Dendritic cell treated with granulocyte-macrophage colony-stimulating factor and Interleukin-4, amounts not matched to agents 40 ng/mL and 50 ng/mL, for 4 days (primary cell): ENCODE results near the gene SPTBN4.
A peak's percentile ranks its signal among the peaks of the same experiment; 100 is the strongest.
"Not testable (repeated sequence)": the region's sequence is repeated elsewhere in the genome, so short reads cannot be mapped to it uniquely, and the experiment has no call there.

ENCODE experiments used
- H3K27ac Mint-ChIP-seq: one replicate; pipeline ENCODE4 v1.8.0; 2022; ENCODE audit warnings: mild to moderate bottlenecking, mixed read lengths
- H3K27me3 Mint-ChIP-seq: one replicate; pipeline ENCODE4 v1.8.0; 2022; ENCODE audit warnings: mild to moderate bottlenecking, mixed read lengths
- H3K36me3 Mint-ChIP-seq: one replicate; pipeline ENCODE4 v1.8.0; 2022; ENCODE audit warnings: low read depth, mixed read lengths
- H3K4me1 Mint-ChIP-seq: one replicate; pipeline ENCODE4 v1.8.0; 2022; ENCODE audit warnings: low read depth, mixed read lengths
- H3K4me3 Mint-ChIP-seq: one replicate; pipeline ENCODE4 v1.8.0; 2022; ENCODE audit warnings: mild to moderate bottlenecking, moderate library complexity, mixed read lengths
- H3K9me3 Mint-ChIP-seq: one replicate; pipeline ENCODE4 v1.8.0; 2022; ENCODE audit warnings: mixed read lengths
- intact Hi-C: fragments of 100-400 bp; cut with micrococcal nuclease; formaldehyde crosslinking; loops from one replicate; pipeline ENCODE4 v1.15.0; 2022

SPTBN4 gene

GRCh38 chr19:40613690-40614621 is 147.2 kb downstream of the SPTBN4 start:
- peaks cover 20% of the 10 kb centered on the region for H3K36me3 Mint-ChIP-seq
- intact Hi-C loops = loop anchor here (1.0 to 5.0 kb wide), 2 partner anchors 10 to 42 kb away; no protein-coding TSS in a partner anchor
- no peaks in the 10 kb centered on the region for H3K9me3 Mint-ChIP-seq
- peaks cover 38% of the 10 kb centered on the region for H3K27me3 Mint-ChIP-seq
- H3K27ac Mint-ChIP-seq = peak overlapping the region; percentile 85
- peaks cover 58% of the 10 kb centered on the region for H3K4me1 Mint-ChIP-seq
- H3K4me3 Mint-ChIP-seq = peak overlapping the region; percentile 85

- Mint-ChIP-seq H3K9me3 (no peaks in the 10 kb centered on the region), H3K36me3 (peaks cover 29% of the 10 kb centered on the region), H3K27me3 (peaks cover 36% of the 10 kb centered on the region), H3K4me1 (peaks cover 49% of the 10 kb centered on the region), H3K27ac (peak overlapping the region; percentile 85), H3K4me3 (peak overlapping the region; percentile 85)
- intact Hi-C loops = loop anchor here (5.0 kb wide), 1 partner anchor 43 kb away; no protein-coding TSS in a partner anchor
Measured at GRCh38 chr19:40614622-40615411, 148.0 kb downstream of the SPTBN4 start.

GRCh38 chr19:40616178-40616577 is 149.4 kb downstream of the SPTBN4 start:
- Mint-ChIP-seq H3K9me3 (no peaks in the 10 kb centered on the region), H3K27ac (no peak overlapping the region), H3K27me3 (peaks cover 27% of the 10 kb centered on the region), H3K36me3 (peaks cover 39% of the 10 kb centered on the region), H3K4me1 (peaks cover 35% of the 10 kb centered on the region), H3K4me3 (no peak overlapping the region)
- intact Hi-C loops = no loop called here

GRCh38 chr19:40616941-40617340 is 150.1 kb downstream of the SPTBN4 start:
- intact Hi-C loops = no loop called here
- Mint-ChIP-seq H3K27me3 (peaks cover 24% of the 10 kb centered on the region), H3K4me1 (peaks cover 32% of the 10 kb centered on the region), H3K27ac (no peak overlapping the region), H3K4me3 (no peak overlapping the region), H3K36me3 (peaks cover 46% of the 10 kb centered on the region), H3K9me3 (no peaks in the 10 kb centered on the region)

- Mint-ChIP-seq H3K27me3 (peaks cover 17% of the 10 kb centered on the region), H3K9me3 (no peaks in the 10 kb centered on the region), H3K27ac (no peak overlapping the region), H3K4me1 (peaks cover 22% of the 10 kb centered on the region), H3K36me3 (peaks cover 57% of the 10 kb centered on the region), H3K4me3 (no peak overlapping the region)
- intact Hi-C loops = no loop called here
Measured at GRCh38 chr19:40617961-40618360, 151.2 kb downstream of the SPTBN4 start.

GRCh38 chr19:40619333-40620160 is 152.7 kb downstream of the SPTBN4 start:
- intact Hi-C loops = no loop called here
- H3K36me3 Mint-ChIP-seq = peaks cover 63% of the 10 kb centered on the region
- H3K4me1 Mint-ChIP-seq = peaks cover 7% of the 10 kb centered on the region
- H3K9me3 Mint-ChIP-seq = no peaks in the 10 kb centered on the region
- H3K4me3 Mint-ChIP-seq = no peak overlapping the region
- H3K27me3 Mint-ChIP-seq = peaks cover 3% of the 10 kb centered on the region
- H3K27ac Mint-ChIP-seq = no peak overlapping the region

- Mint-ChIP-seq H3K27me3 (no peaks in the 10 kb centered on the region), H3K4me1 (peaks cover 7% of the 10 kb centered on the region), H3K9me3 (no peaks in the 10 kb centered on the region), H3K27ac (no peak overlapping the region), H3K4me3 (no peak overlapping the region), H3K36me3 (peaks cover 64% of the 10 kb centered on the region)
- intact Hi-C loops = no loop called here
Measured at GRCh38 chr19:40620161-40620485, 153.3 kb downstream of the SPTBN4 start.

GRCh38 chr19:40621283-40621682 is 154.5 kb downstream of the SPTBN4 start:
- intact Hi-C loops = no loop called here
- peaks cover 16% of the 10 kb centered on the region for H3K4me1 Mint-ChIP-seq
- no peaks in the 10 kb centered on the region for H3K27me3 Mint-ChIP-seq
- no peak overlapping the region for H3K27ac Mint-ChIP-seq
- no peak overlapping the region for H3K4me3 Mint-ChIP-seq
- H3K36me3 Mint-ChIP-seq = peaks cover 76% of the 10 kb centered on the region
- H3K9me3 Mint-ChIP-seq = no peaks in the 10 kb centered on the region

- Mint-ChIP-seq H3K9me3 (no peaks in the 10 kb centered on the region), H3K4me3 (no peak overlapping the region), H3K36me3 (peaks cover 78% of the 10 kb centered on the region), H3K27me3 (no peaks in the 10 kb centered on the region), H3K27ac (no peak overlapping the region), H3K4me1 (peaks cover 18% of the 10 kb centered on the region)
- intact Hi-C loops = no loop called here
Measured at GRCh38 chr19:40621966-40622772, 155.4 kb downstream of the SPTBN4 start.

- Mint-ChIP-seq H3K4me3 (no peak overlapping the region), H3K27ac (no peak overlapping the region), H3K36me3 (peaks cover 83% of the 10 kb centered on the region), H3K9me3 (no peaks in the 10 kb centered on the region), H3K4me1 (peaks cover 18% of the 10 kb centered on the region), H3K27me3 (no peaks in the 10 kb centered on the region)
- intact Hi-C loops = no loop called here
Measured at GRCh38 chr19:40622773-40623075, 155.9 kb downstream of the SPTBN4 start.

- Mint-ChIP-seq H3K27ac (no peak overlapping the region), H3K4me1 (peaks cover 18% of the 10 kb centered on the region), H3K4me3 (no peak overlapping the region), H3K36me3 (peaks cover 84% of the 10 kb centered on the region), H3K9me3 (no peaks in the 10 kb centered on the region), H3K27me3 (no peaks in the 10 kb centered on the region)
- intact Hi-C loops = no loop called here
Measured at GRCh38 chr19:40623403-40624251, 156.8 kb downstream of the SPTBN4 start.

GRCh38 chr19:40624369-40625153 is 157.8 kb downstream of the SPTBN4 start:
- H3K27ac Mint-ChIP-seq, H3K9me3 Mint-ChIP-seq, H3K27me3 Mint-ChIP-seq, H3K4me3 Mint-ChIP-seq, intact Hi-C loops: not testable (repeated sequence)
- Mint-ChIP-seq H3K36me3 (peaks cover 81% of the 10 kb centered on the region), H3K4me1 (peaks cover 18% of the 10 kb centered on the region)
